NCI-H345 (cell line): ENCODE measurements around the gene KRTAP12-3.
"Not testable (repeated sequence)": the region's sequence is repeated elsewhere in the genome, so short reads cannot be mapped to it uniquely, and the experiment has no call there.

Experiments used
- DNase-seq: peaks from one replicate; lab custom pipeline; 2025; lab: John Stamatoyannopoulos, UW

KRTAP12-3 gene

GRCh38 chr21:44627181-44627822 is 30.4 kb upstream of the KRTAP12-3 start:
- DNase-seq, result not testable (repeated sequence)

- DNase-seq, result not testable (repeated sequence)
Measured at GRCh38 chr21:44627831-44628233, 29.9 kb upstream of the KRTAP12-3 start.

GRCh38 chr21:44628707-44629391 is 28.9 kb upstream of the KRTAP12-3 start:
- DNase-seq, result no peak

GRCh38 chr21:44630440-44630839 is 27.3 kb upstream of the KRTAP12-3 start:
- DNase-seq, result no peak

- DNase-seq, result no peak
Measured at GRCh38 chr21:44632067-44632466, 25.7 kb upstream of the KRTAP12-3 start.

GRCh38 chr21:44636209-44637017 is 21.3 kb upstream of the KRTAP12-3 start:
- no peak for DNase-seq

GRCh38 chr21:44637018-44637850 is 20.5 kb upstream of the KRTAP12-3 start, which contains the start of gene KRTAP10-10:
KRTAP10-10 (plus strand) TSS chr21:44637356; CDS start chr21:44637418, 62 bp downstream.
- DNase-seq, result peak; percentile 51

- not testable (repeated sequence) for DNase-seq
Measured at GRCh38 chr21:44637851-44638348, 19.8 kb upstream of the KRTAP12-3 start.

- DNase-seq, result not testable (repeated sequence)
Measured at GRCh38 chr21:44638506-44639330, 19.0 kb upstream of the KRTAP12-3 start.

- no peak for DNase-seq
Measured at GRCh38 chr21:44639331-44639655, 18.4 kb upstream of the KRTAP12-3 start.

GRCh38 chr21:44640761-44641160 is 17.0 kb upstream of the KRTAP12-3 start:
- no peak for DNase-seq

- no peak for DNase-seq
Measured at GRCh38 chr21:44643741-44644310, 13.9 kb upstream of the KRTAP12-3 start.

GRCh38 chr21:44644878-44645277 is 12.9 kb upstream of the KRTAP12-3 start:
- DNase-seq, result no peak

- peak; percentile 81 for DNase-seq
Measured at GRCh38 chr21:44646366-44647221, 11.1 kb upstream of the KRTAP12-3 start, which contains the start of gene KRTAP10-11. KRTAP10-11 (plus strand) TSS chr21:44646414; CDS start chr21:44646459, 45 bp downstream.

- no peak for DNase-seq
Measured at GRCh38 chr21:44647222-44647552, 10.5 kb upstream of the KRTAP12-3 start.

GRCh38 chr21:44648557-44649311 is 9.0 kb upstream of the KRTAP12-3 start:
- DNase-seq, result no peak

GRCh38 chr21:44649521-44650100 is 8.1 kb upstream of the KRTAP12-3 start:
- DNase-seq, result no peak

GRCh38 chr21:44650265-44650972 is 7.3 kb upstream of the KRTAP12-3 start:
- DNase-seq, result no peak
